GM15510 (cell line): ENCODE results near the gene MAJIN.

ENCODE experiments used
- POLR2A ChIP-seq: IDR thresholded peaks from 3 replicates; pipeline ENCODE4 v1.6.1; 2011; ENCODE audit warnings: borderline replicate concordance; ENCODE audit not compliant: insufficient read length; ENCODE audit errors: extremely low read depth

The MAJIN gene

DNA sequence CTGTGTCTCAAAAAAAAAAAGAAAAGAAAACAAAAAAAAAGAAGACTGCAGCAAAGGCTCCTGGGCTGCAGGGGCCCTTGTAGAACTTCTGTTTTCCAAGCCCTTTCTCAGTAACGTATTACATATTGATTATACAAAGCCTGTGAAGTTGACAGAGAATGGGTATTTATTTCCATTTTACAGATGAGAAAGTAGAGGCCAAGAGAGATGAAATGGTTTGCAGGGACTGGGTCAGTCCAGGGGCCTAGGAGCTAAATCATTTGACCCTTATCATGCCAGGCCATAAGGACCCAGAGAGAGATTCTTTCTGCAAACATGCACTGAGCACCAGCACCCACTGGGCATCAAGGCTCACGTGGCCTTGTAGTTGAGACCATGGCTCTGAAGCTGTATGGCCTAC is 43.0 kb downstream of the MAJIN start:
- no peak for TF ChIP-seq POLR2A

DNA sequence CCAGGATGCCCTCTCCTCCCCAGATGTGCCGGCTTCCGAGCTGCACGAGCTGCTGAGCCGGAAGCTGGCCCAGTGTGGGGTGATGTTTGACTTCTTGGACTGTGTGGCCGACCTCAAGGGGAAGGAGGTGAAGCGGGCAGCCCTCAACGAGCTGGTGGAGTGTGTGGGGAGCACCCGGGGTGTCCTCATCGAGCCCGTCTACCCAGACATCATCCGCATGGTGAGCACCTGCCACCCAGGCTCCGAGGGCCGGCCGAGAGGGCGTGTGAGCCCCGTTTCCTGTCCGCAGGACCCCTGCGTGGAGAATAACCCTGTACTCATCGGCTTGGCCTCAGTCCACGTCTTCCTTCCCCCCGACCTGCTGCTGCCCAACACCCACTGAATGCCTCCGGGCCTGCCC is 45.2 kb downstream of the MAJIN start:
- no peak for TF ChIP-seq POLR2A

DNA sequence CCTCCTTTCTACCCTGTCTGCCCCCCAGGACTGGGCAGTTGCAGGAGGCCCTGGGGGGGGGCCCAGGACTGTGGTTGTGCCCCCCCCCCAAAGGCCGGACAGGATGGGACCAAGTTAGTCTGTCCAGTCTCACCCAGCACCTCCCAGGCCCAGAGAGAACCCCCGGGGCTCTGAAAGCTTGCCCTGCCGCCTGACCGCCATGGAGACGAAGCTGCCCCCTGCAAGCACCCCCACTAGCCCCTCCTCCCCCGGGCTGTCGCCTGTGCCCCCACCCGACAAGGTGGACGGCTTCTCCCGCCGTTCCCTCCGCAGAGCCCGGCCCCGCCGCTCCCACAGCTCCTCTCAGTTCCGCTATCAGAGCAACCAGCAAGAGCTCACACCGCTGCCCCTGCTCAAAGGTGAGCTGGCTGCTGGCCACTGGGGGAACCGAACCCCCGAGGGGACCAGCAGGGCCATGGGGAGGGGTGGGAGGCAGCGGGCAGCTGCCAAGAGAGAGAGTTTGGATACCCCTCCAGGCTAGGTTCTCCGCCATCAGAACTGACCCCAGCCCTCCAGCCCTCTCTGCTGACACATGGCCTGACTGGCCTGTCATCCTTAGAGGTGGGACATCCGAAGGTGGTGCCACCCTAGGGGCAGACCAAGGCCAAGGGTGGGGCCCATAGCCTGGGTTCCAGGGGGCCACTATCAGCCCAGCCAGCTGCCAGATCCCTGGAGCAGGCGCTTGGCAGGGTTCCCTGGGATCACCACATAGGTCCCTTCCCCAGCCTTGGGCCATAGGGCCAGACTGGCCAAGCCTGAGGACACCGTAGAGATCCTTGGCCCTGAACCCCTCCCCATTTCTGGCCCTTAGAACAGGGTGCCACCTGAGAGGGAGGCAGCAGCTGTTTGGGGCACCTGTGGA is 46.1 kb downstream of the MAJIN start:
- TF ChIP-seq POLR2A, result no peak

DNA sequence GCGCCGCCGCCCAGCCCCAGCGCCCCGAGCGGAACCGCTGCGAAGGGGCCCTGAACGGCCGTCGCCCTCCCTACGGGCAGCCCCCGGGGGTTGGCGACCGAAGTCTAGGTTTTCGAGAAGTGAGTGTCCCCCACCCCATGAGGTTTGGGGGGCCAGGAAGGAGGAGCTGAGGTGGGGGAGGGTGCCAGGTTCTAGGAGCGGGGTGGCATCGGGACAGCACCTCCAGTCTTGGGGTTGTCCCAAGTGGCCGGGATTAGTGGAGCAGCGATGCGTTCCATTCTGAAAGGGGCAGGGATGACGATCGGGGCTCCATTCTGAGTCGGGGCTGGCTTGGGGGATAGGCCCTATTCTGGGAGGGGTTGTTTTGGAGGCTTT is 47.0 kb downstream of the MAJIN start:
- no peak for TF ChIP-seq POLR2A

DNA sequence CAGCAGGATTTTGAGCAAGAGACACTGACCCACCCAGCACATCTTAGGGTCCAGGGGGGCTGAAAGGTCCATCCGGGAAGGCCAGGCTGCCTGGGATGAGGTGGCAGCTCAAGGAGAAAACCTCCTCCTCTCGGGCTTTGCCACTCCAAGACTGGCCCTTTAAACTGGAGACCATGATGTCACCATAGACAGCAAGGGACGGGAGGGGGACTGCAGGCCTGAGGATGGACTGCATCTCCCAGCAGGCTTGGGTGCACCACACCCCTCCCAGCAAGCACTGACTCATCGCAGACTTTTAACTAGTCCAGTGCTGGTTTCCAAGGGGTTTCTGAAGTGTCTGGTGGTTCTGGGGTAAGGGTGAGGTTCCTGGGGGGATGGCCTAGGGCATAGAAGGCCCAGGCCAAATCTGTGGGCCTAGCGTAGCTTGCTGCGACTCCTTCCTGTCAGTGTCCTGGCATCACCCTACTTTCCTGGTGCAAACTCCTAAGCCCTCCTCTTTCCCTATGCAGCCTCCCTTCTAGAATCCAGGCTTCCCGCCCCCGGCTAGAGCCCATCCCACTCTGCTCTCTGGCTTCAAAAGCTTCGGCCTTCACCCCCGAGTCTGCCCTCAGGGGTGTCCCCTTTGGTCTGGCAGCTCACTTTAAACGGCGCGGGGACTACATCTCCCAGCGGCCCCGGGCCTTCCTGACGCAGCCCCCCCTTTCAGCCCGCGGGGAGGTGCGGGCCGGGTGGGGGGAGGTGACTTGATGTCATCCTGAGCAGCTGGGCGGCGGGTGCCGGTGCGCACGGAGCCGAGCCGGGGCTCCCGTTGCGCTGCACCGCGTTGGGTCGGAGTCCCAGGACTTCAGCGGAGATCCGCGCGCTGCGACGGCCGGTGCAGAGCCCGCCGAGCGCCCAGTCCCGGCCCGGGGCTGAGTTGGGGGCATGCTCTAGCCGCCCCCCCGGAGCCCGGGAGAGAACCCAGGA is 47.7 kb downstream of the MAJIN start, which contains the start of gene PPP2R5B:
Gene PPP2R5B, plus strand, starts transcription at position 746 of the 966 bp plus-strand sequence. CDS start 1,046 bp downstream, outside the sequence.
- TF ChIP-seq POLR2A, result peak; percentile 38

DNA sequence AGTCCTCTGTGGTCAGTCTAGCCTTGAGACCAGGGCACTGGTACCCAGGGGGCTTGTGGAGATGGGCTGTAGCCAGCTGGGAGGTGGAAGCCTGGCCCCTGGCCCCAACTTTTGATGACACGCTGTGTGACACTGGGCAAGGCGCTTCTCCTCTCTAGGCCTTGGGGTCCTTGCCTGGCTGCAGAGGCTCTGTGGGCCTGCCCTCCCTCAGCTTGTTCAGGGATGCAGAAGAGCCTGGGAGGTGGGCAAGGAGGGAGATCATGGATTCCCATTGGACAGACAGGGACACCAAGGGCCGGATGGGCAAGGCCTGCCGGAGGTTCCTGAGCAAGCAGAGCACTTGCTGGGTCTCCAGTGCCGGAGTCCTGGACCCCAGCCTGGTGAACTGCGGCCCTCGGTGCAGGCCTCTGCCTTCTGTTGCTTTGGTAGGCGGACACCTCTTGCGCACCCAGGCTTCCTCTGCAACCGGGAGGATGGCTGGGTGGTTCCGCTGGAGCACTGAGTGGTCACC is 48.7 kb downstream of the MAJIN start:
- TF ChIP-seq POLR2A, result no peak

DNA sequence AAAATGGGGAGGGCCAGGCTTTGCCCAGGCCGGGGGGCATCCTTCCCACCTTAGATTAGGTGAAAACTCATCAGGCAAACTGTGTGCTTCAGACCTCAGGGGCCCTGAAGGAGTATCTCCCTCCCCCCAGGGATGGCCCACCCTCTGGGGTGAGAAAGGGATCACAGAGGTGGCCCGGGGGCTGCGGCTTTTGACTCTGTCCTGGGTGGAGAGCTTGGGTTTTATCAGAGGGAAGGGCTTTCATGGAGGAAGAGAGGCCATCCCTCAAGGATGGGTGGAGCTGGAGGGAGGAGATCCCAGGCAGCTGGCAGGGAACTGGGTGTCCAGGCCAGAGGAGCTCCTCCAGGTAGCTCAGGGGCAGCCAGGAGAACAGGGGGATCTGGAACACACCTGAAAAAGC is 50.5 kb downstream of the MAJIN start:
- no peak for TF ChIP-seq POLR2A

DNA sequence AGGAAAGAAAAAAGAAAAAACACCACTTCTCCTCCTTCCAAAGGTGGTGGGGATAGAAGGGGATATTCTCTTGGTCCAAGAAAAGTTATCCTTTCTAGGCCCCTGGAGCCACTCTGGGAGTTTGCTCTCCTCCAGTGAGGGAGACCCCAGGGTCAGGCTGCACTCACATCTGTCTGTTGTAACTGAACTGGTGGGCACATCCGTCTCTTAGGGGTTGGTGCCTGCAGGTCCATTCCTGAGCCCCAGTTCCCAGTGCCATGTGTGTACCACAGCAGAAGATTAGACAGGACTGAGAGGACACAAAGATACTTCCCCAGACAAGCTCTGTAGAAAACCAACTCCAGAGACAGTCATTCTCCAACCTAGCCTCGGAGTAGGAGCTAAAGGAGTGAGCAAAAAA is 51.8 kb downstream of the MAJIN start:
- no peak for TF ChIP-seq POLR2A

DNA sequence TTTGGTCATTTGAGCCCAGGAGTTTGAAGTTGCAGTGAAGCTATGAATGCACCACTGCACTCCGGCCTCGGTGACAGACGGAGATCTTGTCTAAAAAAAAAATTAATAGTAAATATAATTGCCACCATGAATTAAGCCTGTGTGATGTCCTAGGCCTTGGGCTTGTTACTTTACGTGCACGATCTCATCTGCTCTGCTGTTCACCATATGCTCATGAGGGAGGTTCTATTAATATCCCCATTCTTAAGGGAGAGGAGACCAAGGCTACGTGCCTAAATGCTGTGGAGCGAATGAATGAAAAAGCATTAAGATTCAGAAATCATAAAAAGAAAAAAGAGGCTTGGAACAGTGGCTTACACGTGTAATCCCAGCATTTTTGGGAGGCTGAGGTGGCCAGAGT is 52.3 kb downstream of the MAJIN start:
- no peak for TF ChIP-seq POLR2A

DNA sequence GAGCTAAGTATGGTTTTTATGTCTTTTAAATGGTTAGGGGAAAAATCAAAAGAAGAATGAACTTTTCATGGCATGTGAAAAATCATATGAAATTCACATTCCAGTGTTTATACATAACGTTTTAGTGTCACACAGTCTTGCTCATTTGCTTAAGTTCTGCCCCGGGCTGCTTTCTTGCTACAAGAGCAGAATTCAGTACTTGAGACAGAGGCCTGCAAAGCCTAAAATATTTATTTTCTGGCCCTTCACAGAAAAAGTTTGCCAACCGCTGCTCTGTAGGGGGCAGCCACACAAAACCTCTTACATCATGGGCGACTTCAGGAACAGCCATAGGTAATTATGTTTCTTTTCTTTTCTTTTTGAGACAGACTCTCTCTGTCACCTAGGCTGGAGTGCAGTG is 53.9 kb downstream of the MAJIN start:
- no peak for TF ChIP-seq POLR2A

DNA sequence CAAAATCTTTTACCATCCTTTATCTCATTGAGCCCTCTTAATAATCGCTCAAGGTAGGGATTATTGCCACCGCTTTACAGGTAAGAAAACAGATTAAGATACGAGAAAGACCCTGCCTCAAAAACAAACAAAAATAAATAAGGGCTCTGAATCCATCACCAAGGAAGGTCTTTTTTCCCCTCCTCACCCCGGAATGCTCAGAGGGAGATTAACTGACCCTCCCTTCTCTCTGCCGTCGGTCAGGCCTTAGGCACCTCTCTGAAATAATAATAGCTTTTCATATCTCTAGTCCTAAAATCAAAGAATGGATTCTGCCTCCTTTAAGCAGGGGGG is 54.3 kb downstream of the MAJIN start:
- no peak for TF ChIP-seq POLR2A

DNA sequence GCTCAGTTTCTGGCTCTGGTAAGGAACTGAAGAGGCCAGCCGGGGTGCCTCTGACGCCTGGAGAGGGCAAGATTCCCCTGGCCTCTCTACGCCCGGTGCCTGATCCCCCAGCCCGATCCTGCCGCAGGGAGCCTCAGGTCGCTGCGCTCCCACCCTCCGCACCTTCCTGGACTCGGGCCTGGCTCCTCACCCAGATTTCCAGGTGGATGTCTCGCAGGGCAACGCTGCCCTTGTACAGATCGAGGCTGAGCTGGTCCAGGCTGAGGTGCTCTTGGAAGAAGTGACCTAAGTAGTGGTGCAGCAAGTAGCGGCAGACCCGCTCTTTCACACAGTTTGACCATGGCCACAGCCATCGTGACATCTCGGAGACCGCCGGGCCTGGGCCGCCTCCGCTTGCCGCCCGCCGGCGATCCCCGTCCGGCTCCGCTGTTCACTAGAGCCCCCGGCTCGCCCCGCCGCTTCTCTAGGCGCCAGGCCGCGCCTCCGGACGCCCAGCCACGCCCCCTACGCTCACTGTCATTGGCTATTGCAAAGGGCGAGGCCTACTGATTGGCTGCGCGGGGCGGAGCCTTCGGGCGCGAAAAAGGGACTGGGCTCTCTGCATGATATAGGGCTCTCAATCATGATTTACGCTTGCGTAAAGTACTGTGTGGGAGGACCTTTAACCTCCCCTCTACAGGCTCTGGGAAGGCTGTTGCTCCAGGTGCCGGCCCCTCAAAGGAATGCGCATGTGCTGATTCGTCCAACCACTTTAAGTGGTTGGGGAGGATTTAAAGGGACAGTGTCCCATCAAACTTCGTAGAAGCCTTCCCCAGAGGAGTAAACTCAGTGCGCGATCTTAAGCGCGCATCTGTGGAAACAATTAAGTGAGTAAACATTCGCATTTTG is 54.9 kb downstream of the MAJIN start, which contains the start of gene ATG2A:
Gene ATG2A, minus strand, starts transcription at position 435 of the 888 bp plus-strand sequence. Its CDS starts 74 bp downstream, at position 361.
- TF ChIP-seq POLR2A, result peak; percentile 73

DNA sequence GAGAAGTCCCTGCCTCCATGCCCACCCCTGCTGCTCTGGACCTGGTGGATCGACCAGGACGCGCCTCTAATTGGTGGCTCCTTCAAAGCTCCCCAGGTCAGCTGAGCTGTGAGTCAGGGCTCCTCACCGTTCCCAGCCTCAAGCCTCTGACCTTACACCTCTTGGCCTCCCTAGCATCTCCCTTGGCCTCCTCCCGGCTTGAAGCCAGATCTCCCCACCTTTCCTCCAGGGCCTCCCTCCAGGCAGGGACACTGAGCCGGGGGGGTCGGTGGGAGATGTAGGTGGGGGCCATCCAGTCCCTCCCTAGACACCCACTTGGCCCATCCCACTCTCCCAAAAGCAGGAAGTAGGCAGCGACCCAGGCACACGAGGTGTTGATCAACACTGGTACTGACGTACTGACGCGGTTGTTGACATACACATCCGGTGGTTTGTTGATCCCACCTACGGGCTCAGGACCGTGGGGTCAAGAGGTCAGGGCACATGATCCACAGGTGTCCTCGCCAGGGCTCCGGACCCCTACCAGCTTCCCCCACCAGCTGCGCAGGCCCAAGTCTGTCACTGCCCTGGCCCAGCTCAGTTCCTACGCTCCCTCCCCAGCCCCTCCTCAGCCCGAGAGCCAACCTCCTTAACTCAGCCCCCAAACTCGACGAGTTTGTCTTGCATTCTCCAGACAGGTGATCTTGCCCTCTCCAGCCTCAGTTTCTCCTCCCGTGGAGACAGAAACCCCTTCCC is 55.7 kb downstream of the MAJIN start:
- TF ChIP-seq POLR2A, result no peak
